Measurements from ENCODE around the gene NLRC5. TPM values are rescaled to one million over a fixed set of nuclear protein-coding genes. Genes with fewer than 3 reads are reported as not detected.

The NLRC5 gene
- total RNA-seq, 1 experiment from 2014 or later, result 2.4 TPM

GRCh38 chr16:56975714-56976113, 13.6 kb upstream of the NLRC5 start:
- Histone ChIP-seq H3K27ac (ENCODE audit: insufficient read length, low read depth, low read length) (no peak overlapping the region), H3K4me2 (ENCODE audit: insufficient read depth, insufficient read length, low read length) (no peak overlapping the region), H3K79me1 (ENCODE audit: insufficient read depth, low read depth, low read length, poor library complexity, severe bottlenecking) (no peaks in the 10 kb centered on the region), H3K23ac (ENCODE audit: insufficient read length, low read depth, low read length) (no peak overlapping the region), H3K23me2 (ENCODE audit: insufficient read length, low read depth, low read length, poor library complexity, severe bottlenecking) (no peaks in the 10 kb centered on the region), H4K91ac (ENCODE audit: insufficient read length, low read depth, low read length) (no peak overlapping the region), H3K9me3 (ENCODE audit: control insufficient read depth, low read depth, low read length) (no peaks in the 10 kb centered on the region), H3K18ac (ENCODE audit: insufficient read length, low read depth, low read length) (no peak overlapping the region), H3K27me3 (ENCODE audit: insufficient read depth, low read length) (no peaks in the 10 kb centered on the region), H2BK12ac (ENCODE audit: insufficient read length, low read depth, low read length) (no peak overlapping the region), H2AFZ (ENCODE audit: low read length) (no peak overlapping the region), H4K20me1 (ENCODE audit: control insufficient read depth, insufficient read depth, insufficient read length) (no peaks in the 10 kb centered on the region), H2BK5ac (ENCODE audit: insufficient read length, low read length) (no peak overlapping the region), H2BK20ac (ENCODE audit: low read depth, low read length, poor library complexity, severe bottlenecking) (no peak overlapping the region), H3K9ac (ENCODE audit: extremely low read depth, insufficient read length, low read length) (no peak overlapping the region), H3K56ac (ENCODE audit: insufficient read length, low read depth, low read length) (no peak overlapping the region), H2BK15ac (ENCODE audit: low read depth, low read length) (no peak overlapping the region), H2AK5ac (ENCODE audit: insufficient read length, low read length) (no peak overlapping the region), H4K5ac (ENCODE audit: insufficient read length, low read depth, low read length) (no peak overlapping the region), H3K4ac (ENCODE audit: low read depth, low read length) (no peak overlapping the region), H4K8ac (replicated peaks; ENCODE audit: insufficient read length, low read depth, low read length) (no peak overlapping the region), H3K14ac (ENCODE audit: insufficient read depth, low read length) (no peak overlapping the region), H3K4me1 (ENCODE audit: insufficient read depth, low read length) (no peaks in the 10 kb centered on the region), H3K79me2 (ENCODE audit: insufficient read depth, low read length) (no peaks in the 10 kb centered on the region), H2BK120ac (ENCODE audit: low read depth, low read length, poor library complexity, severe bottlenecking) (no peak overlapping the region), H3T11ph (ENCODE audit: low read length) (no peak overlapping the region)
- Mint-ChIP-seq H3K27ac (no peak overlapping the region; a peak in 1 of 7 replicates), H3K9me3 (peaks cover 0 to 2% of the 10 kb centered on the region in 2 experiments; a peak in 2 of 5 replicates), H3K27me3 (ENCODE audit: low read depth) (peaks cover 6% of the 10 kb centered on the region), H3K4me1 (peaks cover 0 to 1% of the 10 kb centered on the region in 2 experiments; a peak in 1 of 4 replicates), H3K36me3 (ENCODE audit: insufficient read depth in 1 of 3, low read depth in 3 of 3) (no peaks in the 10 kb centered on the region), H3K4me3 (no peak overlapping the region)
- no CpG with 5 or more reads among the region's 10 CpGs for WGBS (ENCODE audit: extremely low coverage, insufficient read length, low lambda C conversion rate)
- DNase-seq, result no peak
- no peak for TF ChIP-seq CTCF (conservative IDR thresholded peaks at IDR 0.05)

All from H9 (cell line).